ENCODE measurements around the gene RAD51B. TPM values are rescaled to one million over a fixed set of nuclear protein-coding genes. Genes with fewer than 3 reads are reported as not detected.

The RAD51B gene
- polyA plus RNA-seq, 3 donors = 3.6 to 11.6 (median 9.4) TPM

DNA sequence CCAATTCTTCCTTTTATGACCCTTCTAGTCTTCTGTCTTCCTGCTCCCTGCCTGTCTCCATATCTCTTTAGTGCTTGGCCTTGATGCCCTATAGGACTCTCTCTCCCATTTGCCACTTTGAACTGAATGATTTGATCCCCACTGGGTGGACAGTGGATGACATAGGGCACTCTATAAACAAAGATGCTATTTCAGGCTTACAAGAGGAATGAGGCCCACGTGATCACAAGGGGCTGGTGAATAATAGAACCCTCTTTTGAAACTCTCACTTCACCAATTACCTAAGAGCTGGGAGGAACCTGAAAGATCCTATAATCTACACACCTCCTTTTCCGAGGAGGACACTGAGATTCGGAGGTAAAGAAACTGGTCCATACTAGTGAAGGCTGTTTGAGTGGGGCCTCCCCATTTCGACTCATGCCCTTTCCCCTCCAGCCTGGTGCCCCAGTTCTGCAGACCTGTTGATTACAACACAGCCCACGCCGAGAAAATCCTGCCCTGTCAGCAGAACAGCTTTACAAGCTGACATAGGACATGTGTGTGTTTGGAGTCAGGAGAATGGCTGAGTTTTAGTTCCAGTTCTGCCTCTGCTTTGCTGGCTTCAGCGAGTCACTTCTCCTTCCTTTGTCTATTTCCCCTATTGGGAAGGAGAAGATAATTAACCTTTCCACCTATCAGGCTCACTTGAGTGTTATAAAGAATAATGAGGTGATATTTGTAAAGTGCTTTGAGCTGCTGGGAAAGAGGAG lies 573.0 kb downstream of the RAD51B start:
- WGBS (ENCODE audit: insufficient coverage) = no CpG with 5 or more reads among the region's 7 CpGs
- peak; percentile 82 to 88 (median 87) for DNase-seq
- TF ChIP-seq, protein P1, sequence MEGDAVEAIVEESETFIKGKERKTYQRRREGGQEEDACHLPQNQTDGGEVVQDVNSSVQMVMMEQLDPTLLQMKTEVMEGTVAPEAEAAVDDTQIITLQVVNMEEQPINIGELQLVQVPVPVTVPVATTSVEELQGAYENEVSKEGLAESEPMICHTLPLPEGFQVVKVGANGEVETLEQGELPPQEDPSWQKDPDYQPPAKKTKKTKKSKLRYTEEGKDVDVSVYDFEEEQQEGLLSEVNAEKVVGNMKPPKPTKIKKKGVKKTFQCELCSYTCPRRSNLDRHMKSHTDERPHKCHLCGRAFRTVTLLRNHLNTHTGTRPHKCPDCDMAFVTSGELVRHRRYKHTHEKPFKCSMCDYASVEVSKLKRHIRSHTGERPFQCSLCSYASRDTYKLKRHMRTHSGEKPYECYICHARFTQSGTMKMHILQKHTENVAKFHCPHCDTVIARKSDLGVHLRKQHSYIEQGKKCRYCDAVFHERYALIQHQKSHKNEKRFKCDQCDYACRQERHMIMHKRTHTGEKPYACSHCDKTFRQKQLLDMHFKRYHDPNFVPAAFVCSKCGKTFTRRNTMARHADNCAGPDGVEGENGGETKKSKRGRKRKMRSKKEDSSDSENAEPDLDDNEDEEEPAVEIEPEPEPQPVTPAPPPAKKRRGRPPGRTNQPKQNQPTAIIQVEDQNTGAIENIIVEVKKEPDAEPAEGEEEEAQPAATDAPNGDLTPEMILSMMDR (IDR thresholded peaks at IDR 0.05) = no peak
- Mint-ChIP-seq H3K27ac (peak overlapping the region; percentile 83 to 99 (median 95)), H3K27me3 (ENCODE audit: low read depth in 3 of 3) (no peaks in the 10 kb centered on the region), H3K9me3 (no peaks in the 10 kb centered on the region), H3K4me3 (peak overlapping the region in 1 of 2 donors; percentile 68), H3K36me3 (peaks cover 9% of the 10 kb centered on the region in 2 donors), H3K4me1 (peaks cover 65% of the 10 kb centered on the region)
- H4K20me1 ChIP-seq (ENCODE audit: insufficient read depth, low read length) = no peaks in the 10 kb centered on the region
- H2AFZ ChIP-seq (ENCODE audit: insufficient read depth, low read depth, low read length, poor library complexity, severe bottlenecking) = peak overlapping the region; percentile 31
- H3K27me3 ChIP-seq (ENCODE audit: control insufficient read depth in 2 of 2, insufficient read depth in 2 of 2, low read length in 2 of 2) = no peaks in the 10 kb centered on the region
- H3K79me2 ChIP-seq (ENCODE audit: insufficient read depth, low read length) = no peaks in the 10 kb centered on the region
- H3K36me3 ChIP-seq (replicated peaks in 1 of 2; ENCODE audit: control insufficient read depth in 1 of 2, insufficient read depth in 2 of 2, low read length in 2 of 2) = no peaks in the 10 kb centered on the region
- H3K4me1 ChIP-seq (ENCODE audit: control insufficient read depth in 1 of 2, insufficient read depth in 2 of 2, low read length in 2 of 2) = peaks cover 57 to 65% of the 10 kb centered on the region in 2 donors
- H3K9me3 ChIP-seq (replicated peaks in 1 of 2; ENCODE audit: control insufficient read depth in 1 of 2, insufficient read depth in 1 of 2, low read length in 2 of 2) = no peaks in the 10 kb centered on the region
- H3K4me2 ChIP-seq (replicated peaks; ENCODE audit: extremely low read depth, low read length, poor library complexity, severe bottlenecking) = peak overlapping the region; percentile 27
- H3K27ac ChIP-seq (ENCODE audit: low read depth in 1 of 2, low read length in 2 of 2) = peak overlapping the region; percentile 81 to 83
- H3K9ac ChIP-seq (ENCODE audit: insufficient read depth, low read length, poor library complexity, severe bottlenecking) = no peak overlapping the region
- intact Hi-C loops (cut with micrococcal nuclease) = loop anchor here (5.0 to 10.0 kb wide), 6 partner anchors 82 to 402 kb away; partner anchors contain the start of gene ZFP36L1 (in 2 of the 2)
- peak overlapping the region in 1 of 3 experiments; percentile 45 for H3K4me3 ChIP-seq (replicated peaks in 1 of 3; ENCODE audit: low read depth in 2 of 3, low read length in 3 of 3)

DNA sequence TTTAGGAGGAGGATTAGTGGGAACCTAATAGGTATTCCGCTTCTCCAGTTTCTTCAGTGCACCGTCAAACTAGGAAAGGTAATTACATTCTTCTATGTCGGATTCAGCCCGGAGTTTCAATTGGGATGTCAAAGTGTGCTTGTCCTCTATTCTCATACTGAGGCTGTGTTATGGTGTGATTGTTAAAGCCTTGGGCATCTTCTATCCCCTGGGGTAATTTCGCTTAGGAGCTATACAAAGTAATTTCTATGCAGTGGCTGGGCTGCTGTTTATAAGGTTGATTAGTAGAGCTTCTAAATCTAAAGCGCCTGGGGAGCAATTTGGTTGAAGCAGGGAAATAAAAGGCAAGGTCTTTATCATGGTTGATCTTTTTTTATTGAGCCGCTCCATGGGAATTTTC lies 573.7 kb downstream of the RAD51B start:
- no peaks in the 10 kb centered on the region for H3K9me3 ChIP-seq (replicated peaks in 1 of 2; ENCODE audit: control insufficient read depth in 1 of 2, insufficient read depth in 1 of 2, low read length in 2 of 2)
- H3K4me3 ChIP-seq (replicated peaks in 1 of 3; ENCODE audit: low read depth in 2 of 3, low read length in 3 of 3) = no peak overlapping the region
- H3K4me1 ChIP-seq (ENCODE audit: control insufficient read depth in 1 of 2, insufficient read depth in 2 of 2, low read length in 2 of 2) = peaks cover 62 to 69% of the 10 kb centered on the region in 2 donors
- no peaks in the 10 kb centered on the region for H3K79me2 ChIP-seq (ENCODE audit: insufficient read depth, low read length)
- H3K4me2 ChIP-seq (replicated peaks; ENCODE audit: extremely low read depth, low read length, poor library complexity, severe bottlenecking) = peak overlapping the region; percentile 27
- H3K27ac ChIP-seq (ENCODE audit: low read depth in 1 of 2, low read length in 2 of 2) = peak overlapping the region; percentile 81 to 83
- no peaks in the 10 kb centered on the region for H3K36me3 ChIP-seq (replicated peaks in 1 of 2; ENCODE audit: control insufficient read depth in 1 of 2, insufficient read depth in 2 of 2, low read length in 2 of 2)
- no peak overlapping the region for H3K9ac ChIP-seq (ENCODE audit: insufficient read depth, low read length, poor library complexity, severe bottlenecking)
- Mint-ChIP-seq H3K4me3 (no peak overlapping the region), H3K36me3 (peaks cover 9% of the 10 kb centered on the region in 2 donors), H3K4me1 (peaks cover 71% of the 10 kb centered on the region), H3K9me3 (no peaks in the 10 kb centered on the region), H3K27ac (peak overlapping the region; percentile 83 to 99 (median 95)), H3K27me3 (ENCODE audit: low read depth in 3 of 3) (no peaks in the 10 kb centered on the region)
- H3K27me3 ChIP-seq (ENCODE audit: control insufficient read depth in 2 of 2, insufficient read depth in 2 of 2, low read length in 2 of 2) = no peaks in the 10 kb centered on the region
- intact Hi-C loops (cut with micrococcal nuclease) = loop anchor here (5.0 to 10.0 kb wide), 6 partner anchors 82 to 402 kb away; partner anchors contain the start of gene ZFP36L1 (in 2 of the 2)
- H2AFZ ChIP-seq (ENCODE audit: insufficient read depth, low read depth, low read length, poor library complexity, severe bottlenecking) = no peak overlapping the region
- WGBS (ENCODE audit: insufficient coverage) = 97% methylated on average over 5 of the region's 7 CpGs
- no peak for DNase-seq
- H4K20me1 ChIP-seq (ENCODE audit: insufficient read depth, low read length) = no peaks in the 10 kb centered on the region
- TF ChIP-seq, protein P1 (IDR thresholded peaks at IDR 0.05) = no peak
